Body of pancreas (tissue), 4 donors: ENCODE measurements around the gene TMEM183A. TPM values are rescaled to one million over a fixed set of nuclear protein-coding genes. Genes with fewer than 3 reads are reported as not detected.
"Not testable (repeated sequence)": the region's sequence is repeated elsewhere in the genome, so short reads cannot be mapped to it uniquely, and the experiment has no call there.

Source experiments
- ATAC-seq: fragments of 150-250 bp; one replicate; pipeline ENCODE4 v1.9.1; 2016
- DNase-seq, 4 donors: peaks; one replicate each; pipeline ENCODE4 v3.0.0-alpha.2; 2019
- H3K27ac ChIP-seq, 4 donors: fragments of 200-600 bp; sonication (generic); 1 replicate in 3 of 4; 2 replicates in 1 of 4; pipeline versions ENCODE4 v1.5.1 to v1.6.1; 2016 to 2019; ENCODE audit warnings: mild to moderate bottlenecking in 1 of 4, mixed read lengths in 1 of 4, moderate library complexity in 1 of 4
- H3K27me3 ChIP-seq, 2 donors: fragments of 200-600 bp; sonication (generic); one replicate each; pipeline ENCODE4 v1.6.0; 2016; ENCODE audit warnings: mild to moderate bottlenecking in 1 of 2
- H3K36me3 ChIP-seq, 2 donors: fragments of 200-600 bp; sonication (generic); replicated peaks in 1 of 2; 2 replicates each; pipeline ENCODE4 v1.5.1; 2016; ENCODE audit warnings: low read depth in 2 of 2; ENCODE audit not compliant: insufficient read depth in 1 of 2
- H3K4me1 ChIP-seq: fragments of 200-600 bp; sonication (generic); one replicate; pipeline ENCODE4 v1.6.0; 2016
- H3K4me3 ChIP-seq, 2 donors: fragments of 200-600 bp; sonication (generic); 1 replicate in 1 of 2; 2 replicates in 1 of 2; pipeline ENCODE4 v1.5.1; 2016 to 2019
- H3K9me3 ChIP-seq, 3 donors: fragments of 200-600 bp; sonication (generic); 1 replicate in 2 of 3; 2 replicates in 1 of 3; pipeline ENCODE4 v1.5.1; 2016
- CTCF ChIP-seq, 7 experiments: fragments of 450-650 bp in 4 of 7; fragments of 200-600 bp in 3 of 7; sonication (generic) in 3 of 7; IDR thresholded peaks; one replicate each; pipeline ENCODE4 v1.5.1; 2016 to 2019; ENCODE audit warnings: antibody characterized with exemption in 7 of 7
- POLR2A ChIP-seq, 3 donors: fragments of 450-650 bp; IDR thresholded peaks; one replicate each; pipeline ENCODE4 v1.6.1; 2016; ENCODE audit warnings: antibody characterized with exemption in 3 of 3, mild to moderate bottlenecking in 2 of 3
- WGBS, 2 donors: methylation state at CpG; one replicate each; pipeline ENCODE4 v1.1.5; 2017; 5-methylcytosine and 5-hydroxymethylcytosine counted together
- intact Hi-C: fragments of 100-400 bp; cut with DNase I; formaldehyde crosslinking; loops from one replicate; pipeline ENCODE4 v1.15.1; 2023
- total RNA-seq, 2 donors: library from RNA; depleted of rRNA; stranded (reverse); fragments of >200 nt; gene quantifications; one replicate each; pipeline ENCODE4 v1.1.0, GENCODE V29; 2016

The TMEM183A gene
- total RNA-seq, 2 donors from 2014 or later: 47.7 to 86.7 TPM

- peak; percentile 52 for ATAC-seq
- intact Hi-C loops: no loop called here
- TF ChIP-seq POLR2A (IDR thresholded peaks at IDR 0.05): no peak
- peak; percentile 58 to 78 (median 76) for TF ChIP-seq CTCF (IDR thresholded peaks at IDR 0.05)
- no peaks in the 10 kb centered on the region for H3K27me3 ChIP-seq
- peak; percentile 64 to 72 (median 68) for DNase-seq
- no peak overlapping the region for H3K27ac ChIP-seq
- no peaks in the 10 kb centered on the region for H3K4me1 ChIP-seq
- no peaks in the 10 kb centered on the region for H3K36me3 ChIP-seq
- 42 to 50% methylated on average over 14 of the region's 14 CpGs for WGBS, 2 donors
- no peaks in the 10 kb centered on the region for H3K9me3 ChIP-seq
- no peak overlapping the region for H3K4me3 ChIP-seq
Measured at GRCh38 chr1:202998836-202999750, 8.1 kb upstream of the TMEM183A start.

- no peaks in the 10 kb centered on the region for H3K27me3 ChIP-seq
- H3K4me1 ChIP-seq: no peaks in the 10 kb centered on the region
- ATAC-seq (no peak), DNase-seq (no peak)
- TF ChIP-seq POLR2A (IDR thresholded peaks at IDR 0.05) (no peak), CTCF (IDR thresholded peaks at IDR 0.05) (no peak)
- intact Hi-C loops: no loop called here
- H3K27ac ChIP-seq: no peak overlapping the region
- WGBS, 2 donors: 53 to 78% methylated on average over 3 of the region's 3 CpGs
- no peak overlapping the region for H3K4me3 ChIP-seq
- no peaks in the 10 kb centered on the region for H3K9me3 ChIP-seq
- no peaks in the 10 kb centered on the region for H3K36me3 ChIP-seq
Measured at GRCh38 chr1:203000217-203000944, 6.8 kb upstream of the TMEM183A start.

- no peak for TF ChIP-seq POLR2A (IDR thresholded peaks at IDR 0.05)
- no peak for ATAC-seq
- peaks cover 6% of the 10 kb centered on the region for H3K4me1 ChIP-seq
- no peaks in the 10 kb centered on the region for H3K36me3 ChIP-seq
- no peak for DNase-seq
- no peaks in the 10 kb centered on the region for H3K27me3 ChIP-seq
- no peak overlapping the region for H3K4me3 ChIP-seq
- WGBS, 2 donors: 78% methylated on average over 9 of the region's 9 CpGs
- no peaks in the 10 kb centered on the region for H3K9me3 ChIP-seq
- no peak overlapping the region for H3K27ac ChIP-seq
- intact Hi-C loops: no loop called here
Measured at GRCh38 chr1:203001986-203002385, 5.2 kb upstream of the TMEM183A start.

- TF ChIP-seq CTCF (IDR thresholded peaks at IDR 0.05) (no peak), POLR2A (IDR thresholded peaks at IDR 0.05) (no peak)
- no peak for DNase-seq
- no peak for ATAC-seq
- Histone ChIP-seq H3K36me3 (no peaks in the 10 kb centered on the region), H3K9me3 (no peaks in the 10 kb centered on the region), H3K4me1 (peaks cover 6% of the 10 kb centered on the region), H3K27ac (no peak overlapping the region), H3K4me3 (no peak overlapping the region), H3K27me3 (no peaks in the 10 kb centered on the region)
- intact Hi-C loops: no loop called here
- WGBS, 2 donors: 59 to 61% methylated on average over 1 of the region's 1 CpG
Measured at GRCh38 chr1:203002951-203003350, 4.2 kb upstream of the TMEM183A start.

GRCh38 chr1:203005395-203006142, 1.6 kb upstream of the TMEM183A start:
- WGBS, 2 donors: 73 to 82% methylated on average over 17 of the region's 17 CpGs
- H3K36me3 ChIP-seq, DNase-seq, H3K27ac ChIP-seq, ATAC-seq, H3K27me3 ChIP-seq, H3K9me3 ChIP-seq, intact Hi-C loops, H3K4me3 ChIP-seq: not testable (repeated sequence)
- peaks cover 24% of the 10 kb centered on the region for H3K4me1 ChIP-seq
